ENCODE results near the gene FADS6. TPM values are rescaled to one million over a fixed set of nuclear protein-coding genes. Genes with fewer than 3 reads are reported as not detected.

FADS6 gene
- total and polyA plus RNA-seq, 9 donors, result 0.12 to 0.42 TPM; not detected in 7

GRCh38 chr17:74882517-74883240 is 10.8 kb downstream of the FADS6 start:
- DNase-seq, result no peak
- TF ChIP-seq EP300 (IDR thresholded peaks at IDR 0.05) (no peak), POLR2A (IDR thresholded peaks at IDR 0.05) (no peak)
- TF ChIP-seq, protein P1, sequence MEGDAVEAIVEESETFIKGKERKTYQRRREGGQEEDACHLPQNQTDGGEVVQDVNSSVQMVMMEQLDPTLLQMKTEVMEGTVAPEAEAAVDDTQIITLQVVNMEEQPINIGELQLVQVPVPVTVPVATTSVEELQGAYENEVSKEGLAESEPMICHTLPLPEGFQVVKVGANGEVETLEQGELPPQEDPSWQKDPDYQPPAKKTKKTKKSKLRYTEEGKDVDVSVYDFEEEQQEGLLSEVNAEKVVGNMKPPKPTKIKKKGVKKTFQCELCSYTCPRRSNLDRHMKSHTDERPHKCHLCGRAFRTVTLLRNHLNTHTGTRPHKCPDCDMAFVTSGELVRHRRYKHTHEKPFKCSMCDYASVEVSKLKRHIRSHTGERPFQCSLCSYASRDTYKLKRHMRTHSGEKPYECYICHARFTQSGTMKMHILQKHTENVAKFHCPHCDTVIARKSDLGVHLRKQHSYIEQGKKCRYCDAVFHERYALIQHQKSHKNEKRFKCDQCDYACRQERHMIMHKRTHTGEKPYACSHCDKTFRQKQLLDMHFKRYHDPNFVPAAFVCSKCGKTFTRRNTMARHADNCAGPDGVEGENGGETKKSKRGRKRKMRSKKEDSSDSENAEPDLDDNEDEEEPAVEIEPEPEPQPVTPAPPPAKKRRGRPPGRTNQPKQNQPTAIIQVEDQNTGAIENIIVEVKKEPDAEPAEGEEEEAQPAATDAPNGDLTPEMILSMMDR (IDR thresholded peaks at IDR 0.05), result no peak

GRCh38 chr17:74881073-74881472 is 12.4 kb downstream of the FADS6 start:
- DNase-seq, result no peak
- Histone ChIP-seq H3K27me3 (no peaks in the 10 kb centered on the region), H3K36me3 (no peaks in the 10 kb centered on the region), H3K4me1 (ENCODE audit: insufficient read depth) (no peaks in the 10 kb centered on the region), H3K9me3 (no peaks in the 10 kb centered on the region), H3K4me3 (no peak overlapping the region), H3K27ac (no peak overlapping the region)
- WGBS, 3 donors, result 76 to 84% (median 80%) methylated on average over 11 of the region's 11 CpGs
- TF ChIP-seq POLR2A (IDR thresholded peaks at IDR 0.05) (no peak), EP300 (IDR thresholded peaks at IDR 0.05) (no peak)
- TF ChIP-seq, protein P1 (IDR thresholded peaks at IDR 0.05), result no peak
- intact Hi-C loops (cut with DNase I), result no loop called here

More at GRCh38 chr17:74882517-74883240, 10.8 kb downstream of the FADS6 start:
- Histone ChIP-seq H3K9me3 (no peaks in the 10 kb centered on the region), H3K27me3 (no peaks in the 10 kb centered on the region), H3K36me3 (no peaks in the 10 kb centered on the region), H3K4me3 (no peak overlapping the region), H3K4me1 (ENCODE audit: insufficient read depth) (no peaks in the 10 kb centered on the region), H3K27ac (no peak overlapping the region)
- WGBS, 3 donors, result 68 to 75% (median 71%) methylated on average over 20 of the region's 20 CpGs
- intact Hi-C loops (cut with DNase I), result no loop called here

DNA sequence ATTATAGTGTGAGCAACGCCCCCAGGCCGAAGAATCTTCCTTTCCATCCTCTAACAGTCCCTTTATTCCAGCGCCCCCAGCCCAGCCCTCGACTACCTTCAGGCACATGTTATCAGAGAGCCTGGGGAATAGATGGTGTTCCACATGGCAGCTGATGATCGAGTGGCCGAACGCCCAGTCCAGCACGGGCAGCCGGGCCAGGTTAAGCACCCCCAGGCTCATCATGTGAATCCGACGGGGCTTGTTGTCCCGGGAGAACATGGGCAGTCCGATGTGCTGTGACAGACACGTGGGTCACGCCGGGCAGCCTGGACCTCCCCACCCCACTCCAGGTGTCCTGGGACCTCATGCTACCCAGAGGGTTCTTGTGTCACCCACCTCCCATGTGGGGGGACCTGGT is 14.1 kb downstream of the FADS6 start:
- WGBS, 3 donors, result 86 to 89% (median 87%) methylated on average over 16 of the region's 16 CpGs
- H3K27me3 ChIP-seq, result no peaks in the 10 kb centered on the region
- no peak overlapping the region for H3K4me3 ChIP-seq
- H3K4me1 ChIP-seq (ENCODE audit: insufficient read depth), result no peaks in the 10 kb centered on the region
- H3K36me3 ChIP-seq, result no peaks in the 10 kb centered on the region
- no peak overlapping the region for H3K27ac ChIP-seq
- H3K9me3 ChIP-seq, result no peaks in the 10 kb centered on the region
- peak in 1 of 5 donors; percentile 37 for DNase-seq
- intact Hi-C loops (cut with DNase I), result no loop called here
- TF ChIP-seq EP300 (IDR thresholded peaks at IDR 0.05) (no peak), POLR2A (IDR thresholded peaks at IDR 0.05) (no peak)
- TF ChIP-seq, protein P1 (IDR thresholded peaks at IDR 0.05), result no peak

DNA sequence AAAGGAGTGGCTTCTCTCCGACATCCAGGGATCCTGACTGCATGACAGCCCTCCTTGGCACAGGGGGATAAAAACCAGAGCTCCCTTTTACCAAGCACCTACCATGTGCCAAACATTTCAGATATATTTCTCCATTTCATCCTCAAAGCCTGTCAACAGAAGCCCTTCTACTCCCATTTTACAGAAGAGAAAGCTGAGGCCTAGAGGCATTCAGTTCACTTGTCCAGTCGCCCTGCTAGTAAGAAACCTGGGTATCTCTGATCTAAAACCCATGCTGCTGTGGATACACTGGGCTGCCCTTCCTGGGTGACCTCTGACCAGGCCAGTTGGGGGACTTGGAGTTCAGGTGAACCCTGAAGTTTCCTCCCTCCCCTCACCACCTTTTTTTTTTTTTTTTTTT is 14.8 kb downstream of the FADS6 start:
- no peak overlapping the region for H3K4me3 ChIP-seq
- H3K27me3 ChIP-seq, result no peaks in the 10 kb centered on the region
- TF ChIP-seq, protein P1 (IDR thresholded peaks at IDR 0.05), result no peak
- TF ChIP-seq POLR2A (IDR thresholded peaks at IDR 0.05) (no peak), EP300 (IDR thresholded peaks at IDR 0.05) (no peak)
- H3K27ac ChIP-seq, result no peak overlapping the region
- DNase-seq, result no peak
- H3K36me3 ChIP-seq, result no peaks in the 10 kb centered on the region
- intact Hi-C loops (cut with DNase I), result no loop called here
- 73 to 85% (median 80%) methylated on average over 2 of the region's 2 CpGs for WGBS, 3 donors
- H3K4me1 ChIP-seq (ENCODE audit: insufficient read depth), result no peaks in the 10 kb centered on the region
- H3K9me3 ChIP-seq, result no peaks in the 10 kb centered on the region

Data from ovary (tissue), 9 donors.